GM21381 (cell line): ENCODE results near the gene ATG12.
"Not testable (repeated sequence)": the region's sequence is repeated elsewhere in the genome, so short reads cannot be mapped to it uniquely, and the experiment has no call there.

ENCODE experiments used
- ATAC-seq: cut with Tn5 transposase; IDR thresholded peaks from one replicate; pipeline ENCODE4 v1.9.1; 2021; ENCODE audit warnings: mild to moderate bottlenecking, moderate library complexity; ENCODE audit not compliant: unreplicated experiment

ATG12 gene

GRCh38 chr5:115841382-115842088 lies at the start of gene ATG12, which contains the start of gene AP3S1:
TSS of gene ATG12 (minus strand) at chr5:115841565. CDS start at chr5:115841552, 13 bp downstream.
TSS of gene AP3S1 (plus strand) at chr5:115841935. CDS start at chr5:115842038, 103 bp downstream.
- ATAC-seq: peak; percentile 81

- ATAC-seq: no peak
Observed at GRCh38 chr5:115888027-115888426, 46.7 kb upstream of the ATG12 start.

GRCh38 chr5:115885208-115885607 lies 43.8 kb upstream of the ATG12 start:
- ATAC-seq: not testable (repeated sequence)

GRCh38 chr5:115884704-115885103 lies 43.3 kb upstream of the ATG12 start:
- no peak for ATAC-seq

- not testable (repeated sequence) for ATAC-seq
Observed at GRCh38 chr5:115882434-115882833, 41.1 kb upstream of the ATG12 start.

- not testable (repeated sequence) for ATAC-seq
Observed at GRCh38 chr5:115877342-115877741, 36.0 kb upstream of the ATG12 start.

- no peak for ATAC-seq
Observed at GRCh38 chr5:115875447-115875846, 34.1 kb upstream of the ATG12 start.

GRCh38 chr5:115873392-115873791 lies 32.0 kb upstream of the ATG12 start:
- ATAC-seq: no peak

- no peak for ATAC-seq
Observed at GRCh38 chr5:115872447-115872846, 31.1 kb upstream of the ATG12 start.

- no peak for ATAC-seq
Observed at GRCh38 chr5:115869256-115869795, 28.0 kb upstream of the ATG12 start.

GRCh38 chr5:115859378-115859777 lies 18.0 kb upstream of the ATG12 start:
- no peak for ATAC-seq

GRCh38 chr5:115858396-115858795 lies 17.0 kb upstream of the ATG12 start:
- peak; percentile 46 for ATAC-seq

GRCh38 chr5:115857626-115858349 lies 16.4 kb upstream of the ATG12 start:
- ATAC-seq: no peak

- no peak for ATAC-seq
Observed at GRCh38 chr5:115857057-115857479, 15.7 kb upstream of the ATG12 start.

GRCh38 chr5:115855959-115856358 lies 14.6 kb upstream of the ATG12 start:
- no peak for ATAC-seq

- ATAC-seq: no peak
Observed at GRCh38 chr5:115854139-115854538, 12.8 kb upstream of the ATG12 start.

GRCh38 chr5:115850744-115851416 lies 9.5 kb upstream of the ATG12 start:
- ATAC-seq: no peak

GRCh38 chr5:115849258-115849798 lies 8.0 kb upstream of the ATG12 start:
- no peak for ATAC-seq

GRCh38 chr5:115847290-115847689 lies 5.9 kb upstream of the ATG12 start:
- ATAC-seq: no peak

- ATAC-seq: no peak
Observed at GRCh38 chr5:115844321-115844817, 3.0 kb upstream of the ATG12 start.
